Measurements from ENCODE around the gene ARHGAP5.

Gene ARHGAP5

DNA sequence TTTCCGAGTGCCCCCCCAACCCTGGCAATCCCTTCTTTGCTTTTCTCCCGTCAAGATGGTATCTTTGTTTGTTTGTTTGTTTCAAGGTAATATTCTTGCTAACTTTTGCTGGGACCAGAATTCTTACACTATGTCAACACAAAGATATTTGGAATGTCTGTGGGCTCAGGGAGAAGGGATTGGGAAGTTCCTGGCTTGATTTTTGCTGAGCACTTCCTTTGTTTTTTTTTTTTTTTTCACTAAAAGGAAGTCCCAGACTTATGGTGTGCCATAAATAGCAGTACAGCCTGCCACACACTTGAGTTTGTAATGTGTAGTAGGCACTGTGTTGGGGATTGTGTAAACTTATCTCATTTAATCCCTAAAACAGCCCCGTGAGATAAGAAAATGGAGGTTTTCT is 113.6 kb downstream of the ARHGAP5 start:
- no peak for DNase-seq

GRCh38 chr14:32192712-32193373 is 115.7 kb downstream of the ARHGAP5 start:
- DNase-seq: no peak

DNA sequence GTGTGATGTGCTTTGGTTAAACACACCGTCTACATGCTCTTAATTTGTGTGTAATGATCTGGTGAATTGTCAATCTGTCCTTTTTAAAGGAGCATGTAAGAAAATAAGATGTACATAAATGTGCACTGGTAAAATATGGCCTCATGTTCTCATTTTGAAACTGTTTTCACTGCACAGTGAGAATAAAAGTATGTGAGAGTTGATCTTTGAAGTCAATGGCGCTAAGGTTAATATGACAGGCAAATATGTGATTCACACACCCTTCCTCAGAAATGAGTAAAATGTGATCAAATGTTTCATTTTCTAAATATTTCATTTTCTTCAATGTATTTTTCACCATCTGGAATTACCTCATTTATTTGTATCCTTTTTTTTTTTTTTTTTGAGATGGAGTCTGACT is 116.4 kb downstream of the ARHGAP5 start:
- DNase-seq: no peak

DNA sequence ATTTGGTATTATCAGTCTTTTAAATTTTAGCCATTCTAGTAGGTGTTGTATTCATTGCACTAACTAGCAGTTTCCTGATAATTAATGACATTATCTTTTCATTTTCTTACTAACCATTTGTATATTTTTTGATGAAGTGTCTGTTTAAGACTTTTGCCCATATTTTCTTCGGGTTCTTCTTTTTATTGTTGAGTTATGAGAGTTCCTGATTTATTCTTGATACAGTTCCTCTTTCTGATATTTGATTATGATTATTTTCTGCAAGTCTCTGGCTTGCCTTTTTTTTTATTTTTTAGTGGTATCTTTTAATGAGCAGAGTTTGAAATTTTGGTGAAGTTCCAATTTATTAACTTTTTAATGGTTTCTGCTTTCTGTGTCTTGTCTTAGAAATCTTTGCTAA is 118.5 kb downstream of the ARHGAP5 start:
- no peak for DNase-seq

DNA sequence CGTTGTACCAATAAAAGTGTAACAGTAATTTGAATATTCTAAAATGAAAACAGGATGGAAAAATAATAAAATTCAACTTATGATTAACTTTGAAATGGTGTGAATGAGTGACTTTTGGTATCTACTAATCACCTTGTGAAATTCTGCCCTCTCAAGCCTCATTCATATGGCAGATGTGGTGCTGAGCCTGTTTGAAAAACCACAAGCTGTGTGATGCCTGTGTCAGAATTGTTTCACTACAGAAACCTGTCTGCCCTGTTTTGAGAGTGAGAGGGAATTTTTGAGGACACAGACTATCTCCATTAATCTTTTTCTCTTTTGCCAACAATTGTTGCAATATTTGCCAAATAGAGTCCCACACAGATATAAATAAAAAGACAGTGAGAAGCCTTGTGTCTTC is 120.8 kb downstream of the ARHGAP5 start:
- DNase-seq: no peak

- no peak for DNase-seq
These were observed 123.5 kb downstream of the ARHGAP5 start for GRCh38 chr14:32200368-32201192.

- peak; percentile 53 to 78 for DNase-seq
These were observed 124.2 kb downstream of the ARHGAP5 start for GRCh38 chr14:32201193-32201815.

GRCh38 chr14:32201816-32202490 is 124.8 kb downstream of the ARHGAP5 start, which contains the start of gene RNU6-7:
TSS of gene RNU6-7 (plus strand) at chr14:32202045.
- peak in 1 of 2 donors; percentile 78 for DNase-seq

DNA sequence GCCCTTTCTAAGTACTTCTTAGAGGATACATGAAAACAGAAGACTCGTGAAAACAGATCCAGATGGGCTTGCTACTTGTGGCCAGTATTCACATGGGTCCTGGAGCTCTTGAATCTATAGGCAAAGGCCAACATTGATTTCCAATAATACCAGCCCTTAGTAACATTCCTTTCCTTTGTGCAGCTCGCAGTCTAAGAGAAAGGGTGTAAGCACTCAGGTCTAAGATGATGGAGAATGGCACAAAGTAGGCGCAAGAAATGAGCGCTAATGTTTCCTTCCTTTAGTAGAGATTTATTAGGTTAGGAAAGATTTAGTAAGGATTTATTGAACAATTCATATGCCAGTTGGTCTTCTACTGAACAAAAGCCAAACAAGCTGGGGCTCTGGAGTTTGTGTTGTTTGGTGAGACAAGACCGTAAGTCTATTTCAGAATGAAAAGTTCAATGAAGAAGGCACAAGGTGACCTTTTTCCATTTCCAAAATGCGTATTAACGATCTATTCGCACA is 125.4 kb downstream of the ARHGAP5 start:
- DNase-seq: peak in 1 of 2 donors; percentile 56

DNA sequence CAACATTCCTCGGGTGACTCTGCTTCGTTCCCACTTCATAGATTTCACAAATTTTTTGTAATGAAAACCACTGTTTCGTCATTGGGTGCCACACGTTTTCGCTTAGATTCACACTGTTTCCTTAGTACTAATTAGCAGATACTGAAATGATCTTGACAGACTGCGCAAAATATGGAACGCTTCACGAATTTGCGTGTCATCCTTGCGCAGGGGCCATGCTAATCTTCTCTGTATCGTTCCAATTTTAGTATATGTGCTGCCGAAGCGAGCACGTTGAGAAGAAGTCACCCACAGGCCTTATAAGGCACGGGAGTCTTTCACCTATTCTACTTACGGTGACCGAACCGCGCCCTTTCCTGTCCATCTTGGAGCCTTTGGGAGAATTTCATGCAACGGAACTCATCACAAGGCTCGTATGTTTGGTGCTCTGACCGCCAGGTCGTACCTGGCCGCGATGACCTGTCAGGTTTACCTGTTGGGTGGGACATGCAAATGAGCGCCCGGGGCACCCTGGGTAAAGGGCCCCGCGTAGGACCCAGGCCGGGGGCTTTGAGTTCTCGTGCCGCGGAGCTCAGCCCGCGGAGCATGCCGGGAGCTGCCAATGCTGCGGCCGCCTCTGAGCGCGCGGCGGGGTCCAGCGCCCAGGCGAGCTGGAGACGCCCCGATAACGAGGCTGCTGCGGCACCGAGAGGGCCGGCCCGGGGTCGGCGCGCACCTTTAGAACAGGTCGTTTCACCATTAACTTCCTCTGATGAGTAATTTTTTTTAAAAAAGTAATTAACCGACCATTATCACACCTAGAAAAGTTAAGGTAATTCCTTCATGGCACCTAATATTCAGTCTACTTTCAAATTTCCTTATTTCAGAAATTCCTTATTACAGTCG is 126.1 kb downstream of the ARHGAP5 start, which contains the start of gene RNU6-8:
Gene RNU6-8, minus strand, starts transcription at position 272 of the 885 bp plus-strand sequence.
- peak; percentile 70 to 80 for DNase-seq

- no peak for DNase-seq
These were observed 126.8 kb downstream of the ARHGAP5 start for GRCh38 chr14:32203928-32204357.

- no peak for DNase-seq
These were observed 128.4 kb downstream of the ARHGAP5 start for GRCh38 chr14:32205554-32205953.

GRCh38 chr14:32205984-32206383 is 128.9 kb downstream of the ARHGAP5 start:
- no peak for DNase-seq

DNA sequence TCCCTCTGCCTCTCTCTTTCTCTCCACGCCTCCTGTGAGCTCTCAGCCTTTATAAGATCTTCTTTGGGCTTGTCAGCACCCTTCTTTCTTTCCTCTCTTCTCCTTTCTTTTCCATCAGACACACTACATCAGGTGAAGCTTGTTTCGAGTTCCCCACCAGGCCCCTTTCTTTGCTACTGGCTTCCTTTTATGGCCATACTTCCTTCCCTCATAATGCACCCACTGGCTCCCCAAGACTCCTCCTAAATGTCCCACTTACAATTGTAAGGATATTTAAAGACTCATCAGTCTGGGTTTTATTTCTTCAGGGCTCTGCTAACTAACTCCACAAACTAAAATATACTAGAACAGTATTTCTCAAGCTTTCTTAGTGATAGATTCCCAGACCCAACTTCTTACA is 129.4 kb downstream of the ARHGAP5 start:
- DNase-seq: no peak

GRCh38 chr14:32208490-32208889 is 131.4 kb downstream of the ARHGAP5 start:
- no peak for DNase-seq

Data from hippocampal formation (tissue), 2 donors.